DOHH2 (cell line): Measurements from ENCODE around the gene EGR1.

ENCODE experiments used
- CTCF ChIP-seq: fragments of 200-600 bp; sonication (generic); IDR thresholded peaks from one replicate; pipeline ENCODE4 v1.5.1; 2014; ENCODE audit warnings: antibody characterized with exemption, mild to moderate bottlenecking, low read depth, low read length; ENCODE audit not compliant: poor library complexity, severe bottlenecking
- EZH2phosphoT487 ChIP-seq: fragments of 200-600 bp; sonication (generic); IDR thresholded peaks from 2 replicates; pipeline ENCODE4 v1.6.1; 2017; ENCODE audit warnings: borderline replicate concordance, mild to moderate bottlenecking, antibody characterized with exemption, low read length, moderate library complexity, mixed read lengths

DNA sequence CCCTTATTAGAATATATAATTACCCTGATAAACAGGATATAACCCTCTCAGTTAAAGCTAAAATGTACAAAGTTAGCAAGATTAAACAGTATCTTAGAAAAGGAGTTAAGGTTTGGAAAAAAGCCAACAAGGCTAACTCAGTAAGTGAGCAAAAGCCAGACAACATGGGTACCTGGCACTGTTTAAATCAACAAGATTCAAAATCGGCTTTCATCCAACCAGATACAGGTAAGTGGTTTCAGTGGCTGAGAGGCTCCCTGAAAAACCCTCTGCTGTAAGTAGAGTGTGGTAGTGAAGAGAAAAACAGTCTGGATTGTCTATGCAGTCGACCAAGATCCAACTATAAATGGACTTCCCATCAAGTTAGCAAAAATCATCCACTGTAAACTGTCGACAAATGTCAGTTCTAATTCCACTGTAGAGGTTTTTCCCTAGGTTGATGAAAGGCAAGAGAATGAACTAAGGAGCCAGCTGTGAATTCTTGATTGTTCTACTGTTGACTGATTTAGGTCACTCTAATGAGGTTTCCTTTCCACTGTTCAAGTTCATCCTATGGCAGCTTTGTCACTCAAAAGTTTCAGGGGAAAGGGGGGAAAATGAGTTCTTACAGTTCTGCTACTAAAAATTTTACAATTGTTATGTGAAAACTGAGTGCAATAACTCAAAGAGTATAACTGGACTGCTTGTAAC is 50.4 kb downstream of the EGR1 start:
- TF ChIP-seq EZH2phosphoT487 (no peak), CTCF (no peak)
